ENCODE measurements around the gene CASP14.
"Not testable (repeated sequence)": the region's sequence is repeated elsewhere in the genome, so short reads cannot be mapped to it uniquely, and the experiment has no call there.

The CASP14 gene, protein sequence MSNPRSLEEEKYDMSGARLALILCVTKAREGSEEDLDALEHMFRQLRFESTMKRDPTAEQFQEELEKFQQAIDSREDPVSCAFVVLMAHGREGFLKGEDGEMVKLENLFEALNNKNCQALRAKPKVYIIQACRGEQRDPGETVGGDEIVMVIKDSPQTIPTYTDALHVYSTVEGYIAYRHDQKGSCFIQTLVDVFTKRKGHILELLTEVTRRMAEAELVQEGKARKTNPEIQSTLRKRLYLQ

DNA sequence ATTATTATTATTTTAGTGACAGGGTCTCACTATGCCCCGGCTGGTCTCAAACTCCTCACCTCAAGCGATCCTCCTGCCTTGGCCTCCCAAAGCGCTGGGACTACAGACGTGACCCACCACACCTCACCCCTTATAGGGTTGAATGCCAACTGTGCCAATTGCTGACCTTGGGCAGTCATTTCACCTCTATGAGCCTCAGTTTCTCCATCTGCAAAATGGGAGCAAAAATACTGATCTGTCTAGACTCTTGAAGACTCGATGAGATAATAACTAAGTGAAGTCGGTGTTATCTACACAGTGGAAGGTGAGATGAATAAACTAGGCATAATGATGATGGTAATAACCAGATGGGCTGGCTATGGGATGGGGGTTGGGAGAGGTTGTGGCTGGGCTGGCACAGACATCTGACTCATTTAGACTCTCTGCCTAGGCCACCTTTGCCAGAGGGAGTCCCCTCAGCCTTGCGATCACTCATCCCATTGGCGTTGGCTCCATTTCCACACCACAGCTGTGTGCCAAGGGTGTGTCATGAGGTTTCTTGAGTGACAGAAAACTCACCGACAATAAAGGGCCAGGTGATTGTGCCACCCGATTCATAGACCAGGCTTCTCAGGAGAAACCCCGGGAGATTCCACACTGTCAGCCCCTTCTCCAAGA, at the start of gene CASP14:
CASP14 (plus strand) TSS at position 596 of the 657 bp plus-strand sequence. CDS start 2,772 bp downstream, outside the sequence.
- no peak for DNase-seq

DNA sequence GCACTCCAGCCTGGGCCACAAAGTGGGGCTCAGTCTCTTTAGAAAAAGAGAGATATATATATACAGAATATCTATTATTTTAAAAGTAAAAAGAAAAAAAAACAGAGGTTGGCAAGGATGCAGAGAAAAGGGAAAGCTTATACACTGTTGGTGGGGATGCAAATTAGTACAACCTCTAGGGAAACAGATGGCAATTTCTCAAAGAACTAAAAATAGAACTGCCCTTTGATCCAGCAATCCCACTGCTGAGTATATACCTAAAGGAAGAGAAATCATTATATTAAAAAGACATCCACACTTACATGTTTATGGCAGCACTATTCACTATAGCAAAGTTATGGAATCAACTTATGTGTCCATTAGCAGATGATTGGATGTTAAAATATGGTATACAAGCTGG, 41.0 kb upstream of the CASP14 start:
- no peak for DNase-seq

DNA sequence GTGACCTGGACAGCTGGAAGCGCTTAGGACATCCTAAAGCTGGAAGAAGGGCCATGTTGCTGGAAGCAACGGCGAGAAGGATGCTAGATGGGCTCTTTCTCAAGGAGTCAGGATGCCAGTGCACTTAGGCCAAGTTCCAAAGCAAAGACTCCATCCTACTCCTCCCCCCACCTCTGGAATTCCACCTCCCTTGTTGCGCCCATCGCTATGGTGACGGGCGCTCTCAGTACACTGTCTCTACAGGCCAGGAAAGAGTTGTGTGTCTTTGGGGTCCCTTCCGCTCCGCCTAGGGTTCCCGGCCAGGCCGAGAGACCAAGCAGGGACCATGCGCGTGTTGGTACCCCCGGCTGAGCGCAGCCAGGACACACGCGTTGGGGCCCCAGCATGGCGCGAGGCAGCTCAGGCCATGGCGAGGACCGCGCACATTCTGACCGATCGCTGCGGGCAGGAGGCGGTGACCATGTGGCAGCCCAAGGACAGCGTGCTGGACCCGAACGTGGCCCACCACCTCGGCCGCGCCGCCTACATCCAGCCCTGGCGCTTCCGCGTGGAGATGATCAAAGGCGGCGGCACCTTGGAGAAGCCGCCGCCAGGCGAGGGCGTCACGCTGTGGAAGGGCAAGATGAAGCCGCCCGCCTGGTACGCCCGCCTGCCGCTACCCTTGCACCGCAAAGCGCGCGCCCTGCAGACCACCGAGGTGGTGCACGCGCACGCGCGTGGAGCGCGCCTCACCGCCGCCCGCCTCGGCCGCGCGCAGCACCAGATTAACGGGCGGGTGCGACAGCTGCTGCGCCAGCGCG, 38.6 kb upstream of the CASP14 start:
- DNase-seq: no peak

DNA sequence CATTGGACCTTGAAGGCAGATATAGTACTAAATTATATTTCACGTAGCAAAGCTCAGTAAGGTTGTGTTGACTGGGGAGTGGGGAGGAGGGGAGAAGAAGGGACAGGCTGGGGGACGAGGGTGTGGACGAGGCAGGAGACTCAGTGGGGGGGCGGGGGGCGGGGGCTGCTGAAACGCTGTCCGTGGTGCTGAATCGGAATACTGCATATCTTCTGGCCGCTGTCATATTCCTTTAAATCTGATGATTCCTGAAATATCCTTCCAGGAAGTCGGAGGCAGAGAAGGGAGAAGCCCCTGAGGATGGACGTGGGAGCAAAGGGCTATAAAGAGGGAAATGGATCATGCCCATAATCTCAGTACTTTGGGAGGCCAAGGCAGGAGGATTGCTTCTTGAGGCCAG, 34.7 kb upstream of the CASP14 start:
- no peak for DNase-seq

DNA sequence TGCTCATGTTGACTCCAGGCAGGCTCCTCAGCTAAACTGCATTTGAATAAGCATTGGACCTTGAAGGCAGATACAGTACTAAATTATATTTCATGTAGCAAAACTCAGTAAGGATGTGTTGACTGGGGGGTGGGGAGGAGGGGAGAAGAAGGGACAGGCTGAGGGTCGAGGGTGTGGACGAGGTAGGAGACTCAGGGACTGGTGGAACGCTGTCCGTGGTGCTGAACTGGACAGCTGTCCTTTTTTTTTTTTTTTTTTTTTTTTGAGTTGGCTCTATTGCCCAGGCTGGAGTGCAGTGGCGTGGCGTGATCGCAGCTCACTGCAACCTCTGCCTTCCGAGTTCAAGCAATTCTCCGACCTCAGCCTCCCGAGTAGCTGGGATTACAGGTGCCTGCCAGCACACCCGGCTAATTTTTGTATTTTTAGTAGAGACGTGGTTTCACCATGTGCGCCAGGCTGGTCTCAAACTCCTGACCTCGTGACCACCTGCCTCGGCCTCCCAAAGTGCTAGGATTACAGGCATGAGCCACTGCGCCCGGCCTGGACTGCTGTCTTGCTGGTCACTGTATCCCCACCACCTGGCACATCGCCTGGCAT, 33.2 kb upstream of the CASP14 start:
- no peak for DNase-seq

DNA sequence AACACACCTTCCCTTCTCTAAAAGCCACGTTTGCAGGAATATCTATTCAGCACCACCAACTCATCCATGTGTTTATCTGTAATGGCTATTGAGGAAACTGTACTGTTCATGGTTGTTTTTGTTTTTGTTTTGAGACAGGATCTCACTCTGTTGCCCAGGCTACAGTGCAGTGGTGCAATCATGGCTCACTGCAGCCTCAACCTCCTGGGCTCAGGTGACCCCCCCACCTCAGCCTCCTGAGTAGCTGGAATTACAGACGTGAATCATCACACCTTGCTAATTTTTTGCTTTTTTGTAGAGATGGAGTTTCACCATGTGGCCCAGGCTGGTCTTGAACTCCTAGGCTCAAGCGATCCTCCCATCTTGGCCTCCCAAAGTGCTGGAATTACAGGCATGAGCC, 30.4 kb upstream of the CASP14 start:
- DNase-seq: not testable (repeated sequence)

DNA sequence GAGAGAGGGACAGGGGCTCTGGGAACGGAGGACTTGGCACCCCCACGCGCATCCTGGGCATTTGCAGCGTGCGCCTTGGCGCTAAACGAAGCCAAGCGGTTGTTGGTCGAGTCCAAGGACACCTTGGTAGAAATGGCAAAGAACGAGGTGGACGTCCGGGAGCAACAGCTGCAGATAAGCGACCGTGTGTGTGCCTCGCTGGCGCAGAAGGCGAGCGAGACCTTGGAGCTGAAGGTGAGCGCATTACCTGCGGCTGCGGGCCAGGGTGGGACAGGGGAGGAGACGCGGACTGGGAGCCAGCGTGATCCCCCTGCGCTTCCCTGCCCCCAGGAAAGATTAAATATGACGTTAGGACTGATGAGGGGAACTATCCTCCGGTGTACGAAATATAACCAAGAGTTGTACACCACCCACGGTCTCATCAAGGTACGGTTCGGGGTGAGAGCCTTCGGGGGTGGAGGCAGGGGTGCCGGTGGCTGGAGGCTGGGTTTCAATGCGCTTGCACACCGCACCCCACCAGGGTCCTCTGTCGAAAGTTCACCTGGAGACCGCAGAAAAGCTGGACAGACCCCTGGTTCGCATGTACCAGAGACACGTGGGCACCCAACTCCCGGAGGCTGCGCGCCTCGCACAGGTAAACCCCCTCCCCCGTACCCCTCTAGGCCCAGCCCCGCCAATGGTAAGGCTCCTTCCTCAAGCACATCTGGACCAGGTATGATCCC, 27.8 kb upstream of the CASP14 start:
- DNase-seq: no peak

DNA sequence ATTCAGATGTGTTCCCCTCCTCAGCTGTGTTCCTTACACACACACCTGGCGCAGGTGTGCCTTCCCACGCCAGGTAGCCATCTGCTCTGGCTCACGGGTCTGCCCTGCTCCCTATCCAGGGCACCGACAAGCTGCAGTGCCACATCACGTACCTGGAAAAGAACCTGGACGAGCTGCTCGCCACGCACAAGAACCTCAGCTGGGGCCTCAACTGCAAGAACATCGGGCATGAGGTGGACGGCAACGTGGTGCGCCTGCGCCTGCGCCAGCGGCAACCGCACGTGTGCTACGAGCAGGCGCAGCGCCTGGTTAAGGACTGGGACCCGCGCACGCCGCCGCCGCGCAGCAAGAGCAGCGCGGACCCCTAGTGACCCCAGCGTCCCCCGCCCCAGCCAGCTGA, 26.5 kb upstream of the CASP14 start:
- DNase-seq: no peak

DNA sequence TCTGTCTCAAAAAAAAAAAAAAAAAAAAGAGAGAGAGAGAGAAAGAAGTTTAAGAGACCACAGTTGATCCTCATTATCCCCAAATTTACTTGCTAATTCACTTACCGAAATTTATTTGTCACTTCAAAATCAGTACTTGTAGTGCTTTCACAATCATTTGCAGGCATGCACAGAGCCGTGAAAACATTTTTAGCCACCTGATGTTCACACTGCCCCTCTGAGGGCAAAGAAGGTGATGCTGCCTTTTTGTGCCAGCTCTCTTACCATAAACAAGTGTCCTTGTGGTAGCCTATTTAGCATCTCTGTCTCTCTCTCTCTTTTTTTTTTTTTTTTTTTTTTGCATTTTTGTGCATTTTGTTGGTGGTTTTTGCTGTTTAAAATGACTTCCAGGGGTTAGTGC, 24.1 kb upstream of the CASP14 start:
- DNase-seq: no peak

DNA sequence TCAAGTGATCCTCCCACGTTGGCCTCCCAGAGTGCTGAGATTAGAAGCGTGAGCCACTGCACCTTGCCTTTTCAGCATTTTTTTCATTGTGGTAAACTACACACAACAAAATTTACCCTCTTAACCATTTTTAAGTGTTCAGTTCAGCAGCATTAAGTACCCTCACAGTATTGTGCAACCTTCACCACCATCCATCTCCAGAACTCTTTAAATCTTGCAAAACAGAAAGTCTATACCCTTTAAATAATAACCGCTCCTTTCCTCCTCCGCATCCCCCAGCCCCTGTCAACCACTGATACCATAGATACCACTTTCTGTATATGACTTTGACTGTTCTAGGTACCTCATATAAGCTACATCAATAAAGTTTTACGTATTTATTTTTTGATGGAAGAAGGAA, 20.8 kb upstream of the CASP14 start:
- no peak for DNase-seq

DNA sequence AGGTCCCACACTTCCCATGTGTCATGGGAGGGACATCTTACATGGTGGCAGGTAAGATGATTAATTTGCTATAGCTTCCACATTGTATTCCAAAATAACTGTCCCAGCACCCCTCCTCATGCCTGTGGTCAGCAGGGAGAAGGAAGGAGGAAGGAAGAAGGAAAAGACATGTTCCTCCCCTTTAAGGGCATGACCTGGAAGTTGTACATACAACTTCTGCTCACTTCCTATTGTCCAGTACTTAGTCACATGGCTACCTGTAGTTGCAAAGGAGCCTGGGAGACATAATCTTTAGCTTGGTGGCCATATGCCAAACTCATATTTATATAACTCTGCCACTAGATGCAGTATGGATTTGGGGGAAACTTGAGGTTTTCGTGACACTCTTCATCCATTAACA, 17.6 kb upstream of the CASP14 start:
- no peak for DNase-seq

DNA sequence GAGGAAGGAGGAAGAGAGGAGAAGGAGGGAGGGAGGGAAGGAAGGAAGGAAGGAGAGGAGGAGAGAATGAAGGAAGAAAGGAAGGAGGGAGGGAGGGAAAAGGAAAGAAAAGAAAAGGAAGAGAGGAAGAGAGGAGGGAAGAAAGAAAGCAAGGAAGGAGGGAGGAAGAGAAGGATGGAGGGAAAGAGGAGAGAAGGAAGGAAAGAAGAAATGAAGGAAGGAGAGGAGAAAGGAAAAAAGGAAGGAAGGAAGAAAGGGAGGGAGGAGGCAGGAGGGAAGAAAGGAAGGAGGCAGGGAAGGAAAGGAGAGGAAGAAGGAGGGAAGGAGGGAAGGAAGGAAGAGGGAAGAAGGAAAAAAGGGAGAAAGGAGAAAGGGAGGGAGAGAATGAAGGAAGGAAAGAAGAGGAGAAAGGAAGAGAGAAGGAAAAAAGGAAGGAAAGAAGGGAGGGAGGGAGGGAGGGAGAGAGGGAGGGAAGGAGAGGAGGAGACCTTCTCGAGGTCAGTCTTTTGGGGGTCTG, 13.4 kb upstream of the CASP14 start:
- no peak for DNase-seq

DNA sequence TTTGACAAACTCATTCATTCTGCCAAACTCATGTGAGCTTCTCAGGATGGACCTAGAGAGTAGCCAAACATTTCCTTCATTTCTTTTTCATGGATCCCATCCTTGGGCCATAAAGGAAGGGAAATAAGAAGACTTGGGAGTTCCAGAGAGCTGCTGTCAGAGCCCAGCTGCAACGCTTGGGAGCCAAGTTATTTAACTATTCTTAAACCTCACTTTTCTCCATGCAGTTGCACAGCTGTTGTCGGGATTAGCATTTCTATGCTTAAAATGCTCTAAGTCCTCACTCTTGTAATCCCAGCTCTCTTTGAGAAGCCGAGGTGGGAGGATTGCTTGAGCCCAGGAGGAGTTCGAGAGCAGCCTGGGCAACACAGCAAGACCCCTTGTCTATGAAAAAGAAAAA, 11.7 kb upstream of the CASP14 start:
- DNase-seq: no peak

DNA sequence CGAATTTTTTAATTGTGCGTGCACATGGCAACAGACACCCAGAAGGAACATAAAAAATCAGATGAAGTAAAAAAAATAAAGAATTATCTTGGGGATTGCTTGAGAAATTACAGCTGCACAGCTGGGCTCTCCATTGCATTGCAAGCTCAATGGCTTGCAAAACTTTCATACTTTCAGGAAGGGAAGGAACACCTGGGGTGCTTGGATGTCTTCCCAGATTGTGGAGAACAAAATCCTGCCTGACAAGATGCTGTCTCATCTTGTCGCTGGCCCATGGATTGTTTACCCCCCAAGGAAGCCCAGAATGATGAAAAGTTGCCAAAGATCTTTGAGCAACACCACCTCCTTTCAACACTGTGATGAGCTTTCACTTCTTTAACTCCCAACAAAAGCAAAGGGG, 11.0 kb upstream of the CASP14 start:
- no peak for DNase-seq

DNA sequence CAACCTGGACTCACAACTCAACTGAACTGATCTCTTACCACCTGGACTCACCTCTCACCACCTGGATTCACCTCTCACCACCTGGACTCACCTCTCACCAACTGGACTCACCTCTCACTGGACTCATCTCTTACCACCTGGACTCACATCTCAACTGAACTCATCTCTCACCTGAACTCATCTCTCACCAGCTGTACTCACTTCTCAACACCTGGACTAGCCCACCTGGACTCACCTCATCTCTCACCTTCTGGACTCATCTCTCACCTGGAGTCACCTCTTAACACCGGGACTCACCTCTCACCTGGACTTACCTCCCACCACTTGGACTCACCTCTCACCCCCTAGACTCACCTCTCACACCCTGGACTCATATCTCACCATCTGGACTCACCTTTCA, 7.3 kb upstream of the CASP14 start:
- DNase-seq: no peak

DNA sequence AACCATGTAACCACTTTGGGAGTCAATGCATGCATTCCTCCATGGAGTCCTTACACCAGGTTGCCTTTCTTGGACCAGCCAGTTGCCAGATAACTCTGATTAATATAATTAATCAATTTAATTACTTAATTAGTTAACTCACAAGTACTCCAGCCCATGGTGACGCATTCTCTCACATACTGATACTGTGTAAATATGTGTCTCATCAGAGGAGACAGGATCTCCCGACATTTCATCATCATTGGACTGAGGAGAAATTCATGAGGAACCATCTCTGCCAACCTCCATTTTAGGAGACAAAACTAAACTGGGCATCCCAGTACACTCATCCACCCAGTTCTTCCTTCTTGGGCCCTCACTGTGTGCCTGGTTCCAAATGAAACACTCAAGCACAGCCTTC, 6.5 kb upstream of the CASP14 start:
- DNase-seq: no peak

DNA sequence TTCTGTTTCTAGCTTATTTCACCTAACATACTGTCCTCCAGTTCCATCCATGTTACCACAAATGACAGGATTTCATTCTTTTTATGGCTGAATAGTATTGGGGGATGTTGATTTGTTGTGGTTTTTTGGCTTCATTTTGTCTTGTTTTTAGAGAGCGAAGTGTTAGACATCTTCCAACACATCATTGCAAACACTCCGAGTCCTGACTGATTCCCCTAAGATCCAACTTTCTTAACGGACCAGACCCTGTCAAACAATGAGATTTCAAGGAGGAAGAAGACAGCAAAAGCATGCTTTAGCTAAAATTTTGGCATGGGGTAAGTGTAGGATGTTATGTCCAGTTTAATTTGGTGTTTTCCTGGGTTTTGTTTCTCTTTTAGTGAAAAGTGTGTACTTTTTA, 3.8 kb upstream of the CASP14 start:
- no peak for DNase-seq

DNA sequence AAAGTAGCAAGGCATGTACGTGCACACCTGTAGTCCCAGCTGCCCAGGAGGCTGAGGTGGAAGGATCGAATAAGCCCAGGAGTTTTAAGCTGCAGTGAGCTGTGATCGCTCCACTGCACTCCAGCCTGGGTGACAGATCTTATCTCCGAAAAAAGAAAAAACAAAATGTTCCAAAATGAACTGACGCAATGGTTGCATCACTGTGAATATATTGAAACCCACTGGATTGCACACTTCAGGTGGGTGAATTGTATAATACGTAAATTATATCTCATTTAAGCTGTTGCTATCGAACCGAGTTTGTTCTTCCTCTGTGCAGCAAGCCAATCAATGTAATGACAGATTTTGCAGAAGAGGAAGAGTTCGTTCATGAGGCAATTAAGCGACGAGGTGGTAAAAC, 1.6 kb upstream of the CASP14 start:
- DNase-seq: no peak

DNA sequence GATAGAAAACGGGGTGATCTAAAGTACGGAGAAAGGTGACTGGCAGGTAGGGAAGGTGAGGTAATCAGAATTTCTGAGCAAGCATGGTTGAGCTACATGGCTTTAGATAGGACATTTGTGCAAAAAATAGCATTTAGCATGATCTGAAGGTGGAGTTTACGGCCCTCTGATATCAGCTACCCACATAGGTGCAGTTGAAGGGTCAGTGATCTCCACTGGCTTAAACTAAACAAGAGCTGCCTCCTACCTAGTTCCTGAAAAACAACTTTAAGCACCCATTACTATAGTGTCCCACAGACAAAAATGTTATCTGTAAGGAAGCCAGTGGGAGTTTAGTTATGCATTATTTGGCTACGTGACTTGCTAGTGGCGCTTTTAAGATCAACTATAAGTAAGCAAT, 1.2 kb upstream of the CASP14 start:
- DNase-seq: no peak

DNA sequence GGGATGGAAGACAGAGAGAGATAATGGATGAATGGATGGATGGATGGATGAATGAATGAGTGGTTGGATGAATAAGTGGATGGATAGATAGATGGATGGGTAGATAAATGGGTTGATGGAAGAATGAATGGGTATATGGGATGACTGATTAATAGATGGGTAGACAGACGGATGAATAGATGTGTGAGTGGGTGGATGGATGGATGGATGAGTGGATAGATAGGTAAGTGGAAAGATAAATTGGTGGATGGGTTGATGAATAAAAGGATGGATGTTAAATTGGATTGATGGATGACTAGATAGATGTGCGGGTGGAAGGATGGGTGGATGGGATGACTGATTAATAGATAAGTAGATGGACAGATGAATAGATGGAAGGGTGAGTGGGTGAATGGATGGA, 1.4 kb downstream of the CASP14 start:
- no peak for DNase-seq

DNA sequence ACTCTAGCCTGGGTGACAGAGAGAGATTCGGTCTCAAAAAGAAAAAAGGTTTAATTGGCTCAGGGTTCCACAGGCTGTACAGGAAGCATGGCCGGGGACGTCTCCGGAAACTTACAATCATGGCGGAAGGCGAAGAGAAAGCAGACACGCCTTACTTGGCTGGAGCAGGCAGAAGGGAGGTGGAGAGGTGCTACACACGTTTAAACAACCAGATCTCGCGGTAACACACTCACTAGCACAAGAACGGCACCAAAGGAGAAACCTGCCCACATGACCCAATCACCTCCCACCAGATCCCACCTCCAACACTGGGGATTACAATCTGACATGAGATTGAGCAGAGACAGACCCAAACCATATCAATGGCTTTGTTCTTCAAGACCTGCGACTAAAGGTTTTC, 12.8 kb downstream of the CASP14 start:
- DNase-seq: no peak

DNA sequence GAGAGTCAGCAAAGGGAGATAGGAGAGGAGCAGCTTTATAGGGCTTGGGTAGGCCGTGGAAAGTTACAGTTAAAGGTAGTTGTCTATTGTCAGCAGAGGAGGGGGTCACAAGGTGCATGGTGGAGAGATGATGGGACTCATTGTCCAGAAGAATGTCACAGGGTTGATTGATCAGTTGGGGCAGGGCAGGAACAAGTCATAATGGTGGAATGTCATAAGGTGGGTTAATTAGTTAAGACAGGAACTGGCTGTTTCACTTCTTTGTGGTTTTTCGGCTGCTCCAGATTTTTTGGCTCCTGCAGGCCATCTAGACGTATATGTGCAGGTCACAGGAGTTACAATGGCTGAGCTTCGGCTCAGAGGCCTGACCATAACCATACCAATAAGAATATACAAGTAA, 21.1 kb downstream of the CASP14 start:
- not testable (repeated sequence) for DNase-seq
